Subcutaneous adipose tissue (tissue), 4 donors: ENCODE results near the gene C1QTNF1. TPM values are rescaled to one million over a fixed set of nuclear protein-coding genes. Genes with fewer than 3 reads are reported as not detected.

Experiments
- CTCF ChIP-seq: fragments of 450-650 bp; IDR thresholded peaks from one replicate; pipeline ENCODE4 v1.5.1; 2016; ENCODE audit warnings: low read depth, mild to moderate bottlenecking, control low read depth, antibody characterized with exemption, moderate library complexity
- total RNA-seq, 4 donors: library from RNA; depleted of rRNA; stranded (reverse); fragments of >200 nt; gene quantifications; one replicate each; pipeline ENCODE4 v1.1.0, GENCODE V29; 2016

Gene C1QTNF1
- total RNA-seq, 4 donors from 2014 or later: 198 to 469 (median 294) TPM

- TF ChIP-seq CTCF: no peak
Observed at GRCh38 chr17:78995022-78995760, 28.8 kb upstream of the C1QTNF1 start.

GRCh38 chr17:78995761-78996451 is 28.1 kb upstream of the C1QTNF1 start:
- TF ChIP-seq CTCF: no peak

- no peak for TF ChIP-seq CTCF
Observed at GRCh38 chr17:78996781-78997201, 27.2 kb upstream of the C1QTNF1 start.

GRCh38 chr17:78997231-78997741 is 26.7 kb upstream of the C1QTNF1 start:
- no peak for TF ChIP-seq CTCF

GRCh38 chr17:78997881-78998280 is 26.1 kb upstream of the C1QTNF1 start:
- no peak for TF ChIP-seq CTCF

GRCh38 chr17:78998311-78999055 is 25.5 kb upstream of the C1QTNF1 start:
- TF ChIP-seq CTCF: no peak
